HL-60 (cell line): ENCODE measurements around the gene ST3GAL4.

Experiments
- GABPA ChIP-seq: IDR thresholded peaks from 2 replicates; pipeline ENCODE4 v1.6.1; 2012; ENCODE audit warnings: low read depth
- POLR2AphosphoS5 ChIP-seq: IDR thresholded peaks from 2 replicates; pipeline ENCODE4 v1.6.1; 2012; ENCODE audit warnings: low read depth
- TF ChIP-seq, protein P1 (sequence below): IDR thresholded peaks from one replicate; pipeline ENCODE4 v1.5.1; 2011; ENCODE audit warnings: low read length, control low read depth, inconsistent platforms; ENCODE audit not compliant: insufficient read depth
- TF ChIP-seq, protein P2 (sequence below): IDR thresholded peaks from 2 replicates; pipeline ENCODE4 v1.6.1; 2012; ENCODE audit warnings: low read depth; ENCODE audit not compliant: insufficient replicate concordance

GRCh38 chr11:126440792-126441514 is 85.5 kb downstream of the ST3GAL4 start:
- TF ChIP-seq, protein P1, sequence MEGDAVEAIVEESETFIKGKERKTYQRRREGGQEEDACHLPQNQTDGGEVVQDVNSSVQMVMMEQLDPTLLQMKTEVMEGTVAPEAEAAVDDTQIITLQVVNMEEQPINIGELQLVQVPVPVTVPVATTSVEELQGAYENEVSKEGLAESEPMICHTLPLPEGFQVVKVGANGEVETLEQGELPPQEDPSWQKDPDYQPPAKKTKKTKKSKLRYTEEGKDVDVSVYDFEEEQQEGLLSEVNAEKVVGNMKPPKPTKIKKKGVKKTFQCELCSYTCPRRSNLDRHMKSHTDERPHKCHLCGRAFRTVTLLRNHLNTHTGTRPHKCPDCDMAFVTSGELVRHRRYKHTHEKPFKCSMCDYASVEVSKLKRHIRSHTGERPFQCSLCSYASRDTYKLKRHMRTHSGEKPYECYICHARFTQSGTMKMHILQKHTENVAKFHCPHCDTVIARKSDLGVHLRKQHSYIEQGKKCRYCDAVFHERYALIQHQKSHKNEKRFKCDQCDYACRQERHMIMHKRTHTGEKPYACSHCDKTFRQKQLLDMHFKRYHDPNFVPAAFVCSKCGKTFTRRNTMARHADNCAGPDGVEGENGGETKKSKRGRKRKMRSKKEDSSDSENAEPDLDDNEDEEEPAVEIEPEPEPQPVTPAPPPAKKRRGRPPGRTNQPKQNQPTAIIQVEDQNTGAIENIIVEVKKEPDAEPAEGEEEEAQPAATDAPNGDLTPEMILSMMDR = peak; percentile 87
- no peak for TF ChIP-seq POLR2AphosphoS5
- TF ChIP-seq GABPA = no peak
- TF ChIP-seq, protein P2, sequence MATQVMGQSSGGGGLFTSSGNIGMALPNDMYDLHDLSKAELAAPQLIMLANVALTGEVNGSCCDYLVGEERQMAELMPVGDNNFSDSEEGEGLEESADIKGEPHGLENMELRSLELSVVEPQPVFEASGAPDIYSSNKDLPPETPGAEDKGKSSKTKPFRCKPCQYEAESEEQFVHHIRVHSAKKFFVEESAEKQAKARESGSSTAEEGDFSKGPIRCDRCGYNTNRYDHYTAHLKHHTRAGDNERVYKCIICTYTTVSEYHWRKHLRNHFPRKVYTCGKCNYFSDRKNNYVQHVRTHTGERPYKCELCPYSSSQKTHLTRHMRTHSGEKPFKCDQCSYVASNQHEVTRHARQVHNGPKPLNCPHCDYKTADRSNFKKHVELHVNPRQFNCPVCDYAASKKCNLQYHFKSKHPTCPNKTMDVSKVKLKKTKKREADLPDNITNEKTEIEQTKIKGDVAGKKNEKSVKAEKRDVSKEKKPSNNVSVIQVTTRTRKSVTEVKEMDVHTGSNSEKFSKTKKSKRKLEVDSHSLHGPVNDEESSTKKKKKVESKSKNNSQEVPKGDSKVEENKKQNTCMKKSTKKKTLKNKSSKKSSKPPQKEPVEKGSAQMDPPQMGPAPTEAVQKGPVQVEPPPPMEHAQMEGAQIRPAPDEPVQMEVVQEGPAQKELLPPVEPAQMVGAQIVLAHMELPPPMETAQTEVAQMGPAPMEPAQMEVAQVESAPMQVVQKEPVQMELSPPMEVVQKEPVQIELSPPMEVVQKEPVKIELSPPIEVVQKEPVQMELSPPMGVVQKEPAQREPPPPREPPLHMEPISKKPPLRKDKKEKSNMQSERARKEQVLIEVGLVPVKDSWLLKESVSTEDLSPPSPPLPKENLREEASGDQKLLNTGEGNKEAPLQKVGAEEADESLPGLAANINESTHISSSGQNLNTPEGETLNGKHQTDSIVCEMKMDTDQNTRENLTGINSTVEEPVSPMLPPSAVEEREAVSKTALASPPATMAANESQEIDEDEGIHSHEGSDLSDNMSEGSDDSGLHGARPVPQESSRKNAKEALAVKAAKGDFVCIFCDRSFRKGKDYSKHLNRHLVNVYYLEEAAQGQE = peak; percentile 39
